ENCODE results near the gene C10orf67.

Gene C10orf67

GRCh38 chr10:23204773-23205172 lies 139.8 kb downstream of the C10orf67 start:
- H3K27ac ChIP-seq (ENCODE audit: low read depth, low read length), result no peak overlapping the region
- H3K36me3 ChIP-seq (ENCODE audit: control insufficient read depth, low read length), result no peaks in the 10 kb centered on the region
- no peaks in the 10 kb centered on the region for H3K79me2 ChIP-seq (ENCODE audit: control insufficient read depth, low read length)
- H3K9me2 ChIP-seq (replicated peaks; ENCODE audit: control insufficient read depth, low read length), result no peaks in the 10 kb centered on the region
- H3K4me3 ChIP-seq (ENCODE audit: low read length), result no peak overlapping the region
- no peaks in the 10 kb centered on the region for H4K20me1 ChIP-seq (ENCODE audit: control insufficient read depth, insufficient read depth, low read depth, low read length)
- H3K9me3 ChIP-seq (ENCODE audit: control insufficient read depth, insufficient read depth, low read length), result peaks cover 3% of the 10 kb centered on the region; the same call in 1 of the 2 replicates
- TF ChIP-seq CTCF (IDR thresholded peaks at IDR 0.05; ENCODE audit: low read depth, low read length, poor library complexity, severe bottlenecking), result no peak
- no peak for TF ChIP-seq EZH2phosphoT487 (IDR thresholded peaks at IDR 0.05; ENCODE audit: borderline replicate concordance, low read length)
- H3F3A ChIP-seq (ENCODE audit: control insufficient read depth, insufficient read depth), result no peaks in the 10 kb centered on the region
- H3K27me3 ChIP-seq (ENCODE audit: control insufficient read depth, low read length), result peaks cover 20% of the 10 kb centered on the region
- no peak overlapping the region for H3K4me2 ChIP-seq (ENCODE audit: low read length)
- H3K4me1 ChIP-seq (ENCODE audit: control insufficient read depth, low read length), result no peaks in the 10 kb centered on the region

- TF ChIP-seq CTCF (IDR thresholded peaks at IDR 0.05; ENCODE audit: low read depth, low read length, poor library complexity, severe bottlenecking) (no peak), EZH2phosphoT487 (IDR thresholded peaks at IDR 0.05; ENCODE audit: borderline replicate concordance, low read length) (no peak)
- H3K9me2 ChIP-seq (replicated peaks; ENCODE audit: control insufficient read depth, low read length), result no peaks in the 10 kb centered on the region
- H3F3A ChIP-seq (ENCODE audit: control insufficient read depth, insufficient read depth), result no peaks in the 10 kb centered on the region
- H3K4me1 ChIP-seq (ENCODE audit: control insufficient read depth, low read length), result no peaks in the 10 kb centered on the region
- no peaks in the 10 kb centered on the region for H4K20me1 ChIP-seq (ENCODE audit: control insufficient read depth, insufficient read depth, low read depth, low read length)
- no peaks in the 10 kb centered on the region for H3K79me2 ChIP-seq (ENCODE audit: control insufficient read depth, low read length)
- no peak overlapping the region for H3K4me3 ChIP-seq (ENCODE audit: low read length)
- no peak overlapping the region for H3K4me2 ChIP-seq (ENCODE audit: low read length)
- H3K27ac ChIP-seq (ENCODE audit: low read depth, low read length), result no peak overlapping the region
- H3K27me3 ChIP-seq (ENCODE audit: control insufficient read depth, low read length), result peaks cover 20% of the 10 kb centered on the region
- peaks cover 3% of the 10 kb centered on the region; the same call in 1 of the 2 replicates for H3K9me3 ChIP-seq (ENCODE audit: control insufficient read depth, insufficient read depth, low read length)
- no peaks in the 10 kb centered on the region for H3K36me3 ChIP-seq (ENCODE audit: control insufficient read depth, low read length)
Measured at GRCh38 chr10:23203369-23204325, 140.9 kb downstream of the C10orf67 start.

GRCh38 chr10:23202779-23203178 lies 141.8 kb downstream of the C10orf67 start:
- no peak overlapping the region for H3K4me3 ChIP-seq (ENCODE audit: low read length)
- no peaks in the 10 kb centered on the region for H4K20me1 ChIP-seq (ENCODE audit: control insufficient read depth, insufficient read depth, low read depth, low read length)
- H3K4me2 ChIP-seq (ENCODE audit: low read length), result no peak overlapping the region
- peaks cover 3% of the 10 kb centered on the region; the same call in 1 of the 2 replicates for H3K9me3 ChIP-seq (ENCODE audit: control insufficient read depth, insufficient read depth, low read length)
- TF ChIP-seq EZH2phosphoT487 (IDR thresholded peaks at IDR 0.05; ENCODE audit: borderline replicate concordance, low read length) (no peak), CTCF (IDR thresholded peaks at IDR 0.05; ENCODE audit: low read depth, low read length, poor library complexity, severe bottlenecking) (no peak)
- H3K9me2 ChIP-seq (replicated peaks; ENCODE audit: control insufficient read depth, low read length), result no peaks in the 10 kb centered on the region
- no peaks in the 10 kb centered on the region for H3K4me1 ChIP-seq (ENCODE audit: control insufficient read depth, low read length)
- H3K79me2 ChIP-seq (ENCODE audit: control insufficient read depth, low read length), result no peaks in the 10 kb centered on the region
- H3K36me3 ChIP-seq (ENCODE audit: control insufficient read depth, low read length), result no peaks in the 10 kb centered on the region
- H3K27me3 ChIP-seq (ENCODE audit: control insufficient read depth, low read length), result peaks cover 20% of the 10 kb centered on the region
- no peaks in the 10 kb centered on the region for H3F3A ChIP-seq (ENCODE audit: control insufficient read depth, insufficient read depth)
- no peak overlapping the region for H3K27ac ChIP-seq (ENCODE audit: low read depth, low read length)
